GM18499 (cell line): ENCODE measurements around the gene CACNA2D4.

Experiments used
- ATAC-seq: cut with Tn5 transposase; IDR thresholded peaks from one replicate; pipeline ENCODE4 v1.9.1; 2021; ENCODE audit warnings: moderate number of reproducible peaks; ENCODE audit not compliant: insufficient read depth, unreplicated experiment

Gene CACNA2D4

GRCh38 chr12:1873531-1874510 lies 44.6 kb downstream of the CACNA2D4 start:
- no peak for ATAC-seq

- ATAC-seq, result no peak
Observed at GRCh38 chr12:1872448-1872847, 46.0 kb downstream of the CACNA2D4 start.

DNA sequence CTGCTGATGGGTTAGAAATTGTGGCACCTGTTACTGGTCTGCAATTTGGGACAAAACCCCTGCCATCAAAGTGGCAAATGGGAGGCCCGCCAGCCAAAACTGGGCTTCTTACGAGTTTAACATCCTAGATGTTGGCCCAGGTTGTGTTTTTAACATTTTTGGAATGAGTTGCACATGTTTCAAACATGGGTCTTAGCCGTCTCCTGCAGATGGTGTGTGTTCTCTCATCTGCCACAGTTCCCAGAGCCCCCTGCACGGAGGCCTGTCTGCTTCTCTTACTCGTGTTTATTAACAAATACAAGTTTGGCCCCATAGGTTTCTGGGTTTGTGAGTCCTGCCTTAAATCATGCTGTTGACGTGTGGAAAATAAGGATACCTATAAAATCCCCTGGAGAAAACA lies 46.5 kb downstream of the CACNA2D4 start:
- ATAC-seq, result no peak

- no peak for ATAC-seq
Observed at GRCh38 chr12:1870998-1871917, 47.2 kb downstream of the CACNA2D4 start.

- ATAC-seq, result no peak
Observed at GRCh38 chr12:1870086-1870485, 48.4 kb downstream of the CACNA2D4 start.

DNA sequence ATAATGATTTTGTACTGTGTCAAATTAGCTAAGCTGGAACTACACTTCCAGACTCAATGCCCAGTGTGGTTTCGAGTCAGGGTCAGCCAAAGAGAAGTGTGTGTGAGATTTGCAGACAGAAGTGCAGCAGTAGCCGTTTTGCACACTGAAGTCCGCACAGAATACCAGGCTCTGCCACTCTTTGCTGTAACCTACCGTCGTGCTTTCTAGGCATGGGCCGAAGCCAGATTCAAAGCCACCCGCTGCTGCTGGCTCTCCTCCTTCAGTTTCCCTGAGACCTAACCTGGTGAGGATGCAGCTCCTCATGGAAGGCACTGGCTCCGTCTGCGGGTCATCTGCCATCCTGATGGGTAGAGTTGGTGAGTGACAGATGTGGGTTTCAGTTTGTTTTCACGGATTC lies 49.3 kb downstream of the CACNA2D4 start:
- ATAC-seq, result no peak

DNA sequence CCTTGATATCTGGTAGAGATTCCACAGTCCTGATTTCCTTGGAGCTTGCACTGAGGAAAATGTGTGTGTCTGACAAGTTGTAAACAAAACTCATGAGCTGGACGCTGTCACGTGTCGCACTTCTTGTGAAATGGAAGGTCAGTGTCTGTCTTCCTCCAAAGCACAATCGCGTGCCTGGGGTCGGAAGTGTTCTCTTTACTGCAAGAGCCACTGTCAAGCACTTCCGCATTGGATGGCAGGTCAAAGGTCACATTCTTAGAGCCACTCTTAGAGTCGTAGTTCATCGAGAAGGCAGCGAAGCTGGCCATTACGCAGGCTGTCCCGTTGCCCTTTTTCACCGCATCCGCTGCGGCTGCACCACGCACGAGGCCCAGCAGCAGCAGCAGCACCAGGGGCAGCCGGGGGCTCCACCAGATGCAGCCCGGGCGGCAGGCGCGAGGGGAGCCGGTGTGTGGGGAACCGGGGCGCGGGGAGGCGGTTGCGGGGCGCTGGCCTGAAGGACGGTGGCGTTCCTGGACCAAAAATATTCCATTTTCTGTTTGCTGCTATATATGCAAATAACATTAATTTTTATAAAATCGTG lies 53.1 kb downstream of the CACNA2D4 start:
- no peak for ATAC-seq

GRCh38 chr12:1864867-1865266 lies 53.6 kb downstream of the CACNA2D4 start:
- ATAC-seq, result no peak

DNA sequence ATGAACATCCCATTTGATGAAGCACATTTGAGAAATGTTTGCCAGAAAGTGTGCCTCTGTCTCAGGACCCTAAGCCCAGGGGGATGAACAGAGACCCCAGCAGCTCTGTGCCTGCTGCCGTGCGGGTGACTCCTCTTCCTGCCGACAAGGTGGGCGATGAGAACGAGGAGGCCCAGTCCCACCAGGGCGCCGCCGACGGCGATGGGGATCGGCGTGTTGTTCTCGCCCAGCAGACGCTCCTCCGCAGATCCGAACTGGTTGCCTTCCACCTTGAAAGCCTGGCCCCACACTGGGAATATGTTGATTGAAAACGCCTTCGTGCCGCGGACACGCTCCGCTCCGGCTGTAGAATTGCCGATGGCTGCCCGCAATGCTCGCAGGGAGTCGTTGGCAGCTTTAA lies 54.0 kb downstream of the CACNA2D4 start:
- ATAC-seq, result no peak

GRCh38 chr12:1863823-1864222 lies 54.6 kb downstream of the CACNA2D4 start:
- ATAC-seq, result no peak

- no peak for ATAC-seq
Observed at GRCh38 chr12:1862973-1863372, 55.5 kb downstream of the CACNA2D4 start.

GRCh38 chr12:1859643-1860042 lies 58.8 kb downstream of the CACNA2D4 start:
- ATAC-seq, result no peak

DNA sequence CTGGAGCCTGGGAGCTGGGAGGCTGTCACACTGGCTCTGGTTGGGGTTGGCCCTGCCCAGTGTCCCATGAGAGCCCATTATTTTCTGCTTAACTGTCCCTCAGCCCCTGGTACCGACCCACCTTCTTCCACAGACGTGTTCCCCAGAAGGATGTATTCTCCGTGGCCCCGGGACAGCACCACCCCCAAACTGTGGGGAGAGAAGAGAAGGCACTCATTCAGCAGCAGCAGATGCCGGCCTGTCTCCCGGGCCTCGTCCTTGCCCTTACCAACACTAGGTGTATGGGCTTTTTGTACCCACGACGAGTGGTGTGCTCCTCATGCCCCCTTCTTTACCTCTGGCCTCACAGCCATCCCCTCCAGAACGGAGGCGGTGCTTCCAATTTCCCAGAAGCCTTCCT lies 60.0 kb downstream of the CACNA2D4 start:
- no peak for ATAC-seq

GRCh38 chr12:1857821-1858220 lies 60.6 kb downstream of the CACNA2D4 start:
- no peak for ATAC-seq

DNA sequence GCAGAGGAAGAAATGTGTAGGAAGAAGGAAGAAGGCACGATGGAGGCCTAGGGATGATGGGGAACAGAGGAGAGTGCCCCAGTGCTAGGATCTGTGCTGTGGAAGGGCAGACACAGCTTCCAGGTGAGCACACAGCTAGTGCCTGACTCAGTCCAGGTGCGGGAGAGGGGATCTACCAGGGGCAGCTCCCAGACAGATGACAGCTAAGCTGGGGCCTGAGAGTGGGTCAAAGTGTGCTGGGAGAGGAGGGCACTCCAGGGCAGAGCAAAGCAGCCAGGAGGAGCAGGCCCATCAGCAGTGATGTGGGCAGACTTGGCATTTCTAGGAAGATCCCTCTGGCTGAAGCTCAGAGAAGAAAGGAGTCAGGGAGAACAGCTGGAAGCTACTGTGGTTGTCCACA lies 61.4 kb downstream of the CACNA2D4 start:
- ATAC-seq, result no peak

DNA sequence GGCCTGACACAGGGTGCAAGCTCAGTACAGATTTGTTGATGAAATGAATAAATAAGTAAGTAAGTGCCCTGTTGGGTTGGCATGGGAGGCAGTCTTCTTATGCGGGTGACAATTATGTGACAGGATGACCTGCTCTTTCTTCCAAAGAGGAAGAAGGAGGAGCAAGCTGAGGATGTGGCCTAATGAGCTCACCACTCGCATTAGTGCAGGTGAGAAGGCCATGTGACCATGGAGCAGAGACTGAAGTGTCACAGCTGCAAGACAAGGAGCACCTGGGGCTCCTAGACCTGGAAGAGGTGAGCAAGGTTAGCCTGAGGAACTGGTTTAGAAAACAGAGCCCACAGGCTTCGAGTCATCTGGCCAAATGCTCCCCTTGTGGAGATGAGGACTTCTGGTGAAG lies 63.2 kb downstream of the CACNA2D4 start:
- no peak for ATAC-seq

GRCh38 chr12:1853716-1854115 lies 64.7 kb downstream of the CACNA2D4 start:
- ATAC-seq, result no peak

- no peak for ATAC-seq
Observed at GRCh38 chr12:1852076-1852475, 66.4 kb downstream of the CACNA2D4 start.

DNA sequence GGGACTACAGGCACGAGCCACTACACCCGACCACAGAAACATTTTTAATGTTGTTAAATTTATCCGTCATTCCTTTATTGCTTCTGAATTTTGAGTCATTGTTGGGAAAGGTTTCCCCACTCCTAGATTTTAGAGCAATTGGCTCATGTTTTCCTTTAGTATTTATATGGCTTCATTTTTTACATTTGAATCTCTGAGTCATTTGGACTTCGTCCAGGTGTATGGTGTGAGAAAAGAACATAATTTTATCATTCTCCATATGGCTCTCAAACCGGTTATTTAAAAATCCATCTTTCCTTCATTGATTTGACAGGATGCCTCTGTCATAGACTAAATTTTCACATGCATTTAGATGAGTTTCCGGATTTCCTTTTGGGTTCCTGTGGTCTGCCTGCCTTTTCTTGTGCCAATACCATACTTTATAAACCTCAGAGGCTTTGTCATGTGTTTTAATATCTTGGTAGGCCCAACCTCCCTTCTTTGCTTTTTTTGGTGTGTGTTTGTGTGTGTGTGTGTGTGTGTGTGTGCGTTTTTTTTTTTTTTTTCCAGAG lies 67.2 kb downstream of the CACNA2D4 start:
- ATAC-seq, result no peak

DNA sequence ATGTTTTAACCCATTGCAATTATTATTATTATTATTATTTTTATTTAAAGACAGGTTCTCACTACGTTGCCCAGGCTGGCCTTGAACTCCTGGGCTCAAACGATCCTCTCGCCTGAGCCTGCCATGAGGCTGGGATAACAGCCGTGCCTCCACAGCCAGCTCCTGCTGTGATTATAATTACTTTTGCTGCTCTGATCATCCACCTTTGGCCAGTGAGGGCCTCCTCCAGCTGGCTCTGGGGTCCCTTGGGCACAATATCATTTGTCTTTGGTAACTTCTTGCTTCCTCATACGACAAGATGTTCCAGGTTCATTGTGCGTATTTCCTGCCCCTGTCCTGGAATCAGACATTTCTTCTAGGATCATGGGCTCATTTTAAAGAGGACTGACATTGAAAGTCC lies 69.7 kb downstream of the CACNA2D4 start:
- ATAC-seq, result no peak
